Calu3 (cell line): ENCODE measurements around the gene COL8A1. TPM values are rescaled to one million over a fixed set of nuclear protein-coding genes. Genes with fewer than 3 reads are reported as not detected.
A peak's percentile ranks its signal among the peaks of the same experiment; 100 is the strongest.

Experiments used
- BruUV-seq: library from RNA; stranded (reverse); fragments of 400-500 nt; replicated peaks from 2 replicates; lab custom pipeline; 2021; lab: Mats Ljungman, UMichigan
- CTCF ChIA-PET: fragments of 300-600 bp; sonication (Branson Sonifier 250); formaldehyde crosslinking; loops from one replicate; lab custom pipeline; 2022; ENCODE audit warnings: antibody characterized with exemption; lab: Charles Lee
- DNase-seq: peaks from one replicate; pipeline ENCODE4 v3.0.0; 2022
- H3K27ac Mint-ChIP-seq: one replicate; pipeline ENCODE4 v1.8.0; 2022; ENCODE audit warnings: mixed read lengths; ENCODE audit not compliant: unreplicated experiment
- H3K27me3 Mint-ChIP-seq: one replicate; pipeline ENCODE4 v1.8.0; 2022; ENCODE audit warnings: mixed read lengths; ENCODE audit not compliant: unreplicated experiment
- H3K36me3 Mint-ChIP-seq: one replicate; pipeline ENCODE4 v1.8.0; 2022; ENCODE audit warnings: mild to moderate bottlenecking, moderate library complexity, mixed read lengths; ENCODE audit not compliant: insufficient read depth, unreplicated experiment
- H3K4me1 Mint-ChIP-seq: one replicate; pipeline ENCODE4 v1.8.0; 2022; ENCODE audit warnings: mild to moderate bottlenecking, low read depth, mixed read lengths; ENCODE audit not compliant: unreplicated experiment
- H3K4me3 Mint-ChIP-seq: one replicate; pipeline ENCODE4 v1.8.0; 2022; ENCODE audit warnings: mild to moderate bottlenecking, low read depth, moderate library complexity, mixed read lengths; ENCODE audit not compliant: unreplicated experiment
- H3K9me3 Mint-ChIP-seq: one replicate; pipeline ENCODE4 v1.8.0; 2022; ENCODE audit warnings: low read depth, mixed read lengths; ENCODE audit not compliant: unreplicated experiment
- intact Hi-C: fragments of 100-400 bp; cut with micrococcal nuclease; formaldehyde crosslinking; loops from one replicate; pipeline ENCODE4 v1.10.0; 2022; ENCODE audit not compliant: unreplicated experiment
- total RNA-seq: library from RNA; stranded (reverse); gene quantifications from 2 replicates; pipeline ENCODE4 v1.2.3, GENCODE V29; 2022
- TF ChIP-seq, protein P1 (sequence below): fragments of 200-600 bp; IDR thresholded peaks from one replicate; pipeline ENCODE4 v1.8.0; 2022; ENCODE audit warnings: antibody characterized with exemption; ENCODE audit not compliant: unreplicated experiment

COL8A1 gene
- total RNA-seq, 1 experiment from 2014 or later = 0.71 TPM

DNA sequence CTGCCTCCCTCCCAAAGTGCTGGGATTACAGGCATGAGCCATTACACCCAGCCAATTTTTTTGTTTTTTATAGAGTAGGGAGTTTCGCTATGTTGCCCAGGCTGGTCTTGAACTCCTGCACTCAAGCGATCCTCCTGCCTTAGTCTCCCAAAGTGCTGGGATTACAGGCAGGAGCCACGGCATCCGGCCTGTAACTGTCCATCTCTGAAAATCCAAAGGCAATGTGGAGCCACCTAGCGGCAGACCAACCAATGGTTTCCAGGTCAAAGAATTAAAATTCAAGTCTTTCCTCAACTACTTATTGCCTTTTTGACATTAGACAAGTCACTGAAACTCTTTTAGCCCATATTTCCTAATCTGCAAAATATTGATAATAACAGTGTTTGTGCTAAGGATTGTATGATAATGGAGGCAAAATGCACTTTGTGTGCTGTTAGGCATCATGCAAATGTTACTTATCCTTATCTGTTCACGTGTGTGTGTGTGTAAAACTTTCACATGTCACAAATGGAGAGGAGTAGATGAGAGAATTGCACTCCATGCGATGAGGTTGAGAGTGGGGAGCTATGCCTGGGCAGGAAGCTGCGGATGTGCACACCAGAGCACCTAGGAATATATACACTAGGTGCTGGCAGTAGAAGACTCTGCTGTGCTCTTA, 48.7 kb downstream of the COL8A1 start:
- Mint-ChIP-seq H3K27me3 (no peaks in the 10 kb centered on the region), H3K4me1 (no peaks in the 10 kb centered on the region), H3K9me3 (no peaks in the 10 kb centered on the region), H3K27ac (no peak overlapping the region), H3K4me3 (no peak overlapping the region), H3K36me3 (no peaks in the 10 kb centered on the region)
- BruUV-seq = no TSS peak
- intact Hi-C loops = loop anchor here (1.0 to 10.0 kb wide), 5 partner anchors 42 to 662 kb away; no protein-coding TSS in a partner anchor
- CTCF ChIA-PET = interaction anchor here (0.6 to 1.2 kb wide), 2 partner anchors 188 to 452 kb away, joined by 4 to 6 read pairs; no protein-coding TSS in a partner anchor
- TF ChIP-seq, protein P1, sequence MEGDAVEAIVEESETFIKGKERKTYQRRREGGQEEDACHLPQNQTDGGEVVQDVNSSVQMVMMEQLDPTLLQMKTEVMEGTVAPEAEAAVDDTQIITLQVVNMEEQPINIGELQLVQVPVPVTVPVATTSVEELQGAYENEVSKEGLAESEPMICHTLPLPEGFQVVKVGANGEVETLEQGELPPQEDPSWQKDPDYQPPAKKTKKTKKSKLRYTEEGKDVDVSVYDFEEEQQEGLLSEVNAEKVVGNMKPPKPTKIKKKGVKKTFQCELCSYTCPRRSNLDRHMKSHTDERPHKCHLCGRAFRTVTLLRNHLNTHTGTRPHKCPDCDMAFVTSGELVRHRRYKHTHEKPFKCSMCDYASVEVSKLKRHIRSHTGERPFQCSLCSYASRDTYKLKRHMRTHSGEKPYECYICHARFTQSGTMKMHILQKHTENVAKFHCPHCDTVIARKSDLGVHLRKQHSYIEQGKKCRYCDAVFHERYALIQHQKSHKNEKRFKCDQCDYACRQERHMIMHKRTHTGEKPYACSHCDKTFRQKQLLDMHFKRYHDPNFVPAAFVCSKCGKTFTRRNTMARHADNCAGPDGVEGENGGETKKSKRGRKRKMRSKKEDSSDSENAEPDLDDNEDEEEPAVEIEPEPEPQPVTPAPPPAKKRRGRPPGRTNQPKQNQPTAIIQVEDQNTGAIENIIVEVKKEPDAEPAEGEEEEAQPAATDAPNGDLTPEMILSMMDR = peak; percentile 61
- peak; percentile 80 for DNase-seq

DNA sequence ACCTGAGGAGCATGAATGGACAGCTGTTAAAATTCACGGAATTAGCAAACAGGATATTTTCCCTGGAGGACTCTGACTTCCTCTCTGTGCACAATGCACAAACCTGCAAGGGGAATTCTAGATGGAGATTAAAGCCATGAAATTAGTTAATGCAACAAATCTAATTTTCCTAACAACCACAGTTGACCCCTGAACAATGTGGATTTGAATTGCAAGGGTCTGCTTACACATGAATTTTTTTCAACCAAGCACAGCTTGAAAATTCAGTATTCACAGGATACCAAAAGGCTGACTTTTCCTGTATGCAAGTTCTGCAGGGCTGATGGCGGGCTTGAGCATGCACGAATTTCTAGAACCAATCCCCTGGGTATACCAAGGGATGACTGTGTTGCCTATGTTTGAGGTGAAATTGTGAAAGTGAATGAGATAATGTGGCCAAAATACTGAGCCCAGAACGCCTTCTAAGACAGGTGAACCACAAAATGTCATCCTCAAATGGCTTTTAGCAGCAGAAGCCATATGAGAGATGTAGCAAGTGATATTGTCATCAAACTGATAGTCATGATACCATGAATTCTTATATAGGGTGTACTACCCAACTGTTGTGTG, 52.5 kb downstream of the COL8A1 start:
- Mint-ChIP-seq H3K36me3 (no peaks in the 10 kb centered on the region), H3K4me3 (no peak overlapping the region), H3K27me3 (no peaks in the 10 kb centered on the region), H3K4me1 (no peaks in the 10 kb centered on the region), H3K27ac (no peak overlapping the region), H3K9me3 (no peaks in the 10 kb centered on the region)
- DNase-seq = no peak
- CTCF ChIA-PET = no interaction called here
- TF ChIP-seq, protein P1 = no peak
- intact Hi-C loops = no loop called here
- no TSS peak for BruUV-seq

DNA sequence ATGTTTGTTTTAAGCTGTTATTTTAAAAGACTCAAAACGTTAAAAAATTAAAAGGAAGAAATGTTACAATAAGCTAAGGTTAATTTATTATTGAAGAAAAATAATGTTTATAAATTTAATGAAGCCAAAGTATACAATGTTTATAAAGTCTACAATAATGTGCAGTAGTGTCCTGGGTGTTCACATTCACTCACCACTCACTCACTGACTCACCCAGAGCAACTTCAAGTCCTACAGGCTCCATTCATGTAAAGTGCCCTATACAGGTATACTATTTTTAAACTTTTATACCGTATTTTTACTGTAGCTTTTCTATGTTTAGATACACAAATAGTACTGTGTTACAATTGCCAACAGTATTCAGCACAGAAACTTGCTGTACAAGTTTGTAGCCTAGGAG, 55.2 kb downstream of the COL8A1 start:
- Mint-ChIP-seq H3K4me1 (no peaks in the 10 kb centered on the region), H3K27ac (no peak overlapping the region), H3K4me3 (no peak overlapping the region), H3K9me3 (no peaks in the 10 kb centered on the region), H3K36me3 (no peaks in the 10 kb centered on the region), H3K27me3 (no peaks in the 10 kb centered on the region)
- CTCF ChIA-PET = no interaction called here
- BruUV-seq = no TSS peak
- TF ChIP-seq, protein P1 = no peak
- intact Hi-C loops = no loop called here
- no peak for DNase-seq

DNA sequence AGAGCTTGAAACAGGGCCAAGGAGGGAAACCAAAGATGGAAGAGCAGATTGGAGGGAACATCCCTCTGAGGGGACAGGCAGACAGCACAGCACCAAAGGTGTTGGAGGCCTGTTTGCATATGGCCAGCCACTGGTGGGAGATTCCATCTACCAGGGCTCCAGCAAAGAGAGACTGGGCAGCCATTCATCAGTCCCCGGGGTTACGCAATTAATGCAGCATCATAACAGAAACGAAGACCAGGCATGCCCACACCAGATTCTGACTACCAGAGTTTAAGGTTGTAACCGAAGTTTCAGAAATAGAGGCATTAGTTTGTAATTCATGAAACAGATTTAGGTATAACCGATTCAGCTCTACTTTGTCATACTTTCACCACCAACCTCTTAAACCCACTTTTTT, 58.1 kb downstream of the COL8A1 start:
- CTCF ChIA-PET = no interaction called here
- TF ChIP-seq, protein P1 = no peak
- Mint-ChIP-seq H3K27ac (no peak overlapping the region), H3K36me3 (no peaks in the 10 kb centered on the region), H3K4me3 (no peak overlapping the region), H3K27me3 (no peaks in the 10 kb centered on the region), H3K9me3 (no peaks in the 10 kb centered on the region), H3K4me1 (no peaks in the 10 kb centered on the region)
- BruUV-seq = no TSS peak
- intact Hi-C loops = no loop called here
- DNase-seq = no peak
